Activated CD4-positive, alpha-beta T cell treated with anti-CD3 and anti-CD28 coated beads, Interleukin-2, amount 50 U/mL, for 16 hours (primary cell): ENCODE results near the gene NFE2L2.
"Not testable (repeated sequence)": the region's sequence is repeated elsewhere in the genome, so short reads cannot be mapped to it uniquely, and the experiment has no call there.

ENCODE experiments used
- DNase-seq: peaks from one replicate; pipeline ENCODE4 v3.0.0-alpha.2; 2020

Gene NFE2L2

DNA sequence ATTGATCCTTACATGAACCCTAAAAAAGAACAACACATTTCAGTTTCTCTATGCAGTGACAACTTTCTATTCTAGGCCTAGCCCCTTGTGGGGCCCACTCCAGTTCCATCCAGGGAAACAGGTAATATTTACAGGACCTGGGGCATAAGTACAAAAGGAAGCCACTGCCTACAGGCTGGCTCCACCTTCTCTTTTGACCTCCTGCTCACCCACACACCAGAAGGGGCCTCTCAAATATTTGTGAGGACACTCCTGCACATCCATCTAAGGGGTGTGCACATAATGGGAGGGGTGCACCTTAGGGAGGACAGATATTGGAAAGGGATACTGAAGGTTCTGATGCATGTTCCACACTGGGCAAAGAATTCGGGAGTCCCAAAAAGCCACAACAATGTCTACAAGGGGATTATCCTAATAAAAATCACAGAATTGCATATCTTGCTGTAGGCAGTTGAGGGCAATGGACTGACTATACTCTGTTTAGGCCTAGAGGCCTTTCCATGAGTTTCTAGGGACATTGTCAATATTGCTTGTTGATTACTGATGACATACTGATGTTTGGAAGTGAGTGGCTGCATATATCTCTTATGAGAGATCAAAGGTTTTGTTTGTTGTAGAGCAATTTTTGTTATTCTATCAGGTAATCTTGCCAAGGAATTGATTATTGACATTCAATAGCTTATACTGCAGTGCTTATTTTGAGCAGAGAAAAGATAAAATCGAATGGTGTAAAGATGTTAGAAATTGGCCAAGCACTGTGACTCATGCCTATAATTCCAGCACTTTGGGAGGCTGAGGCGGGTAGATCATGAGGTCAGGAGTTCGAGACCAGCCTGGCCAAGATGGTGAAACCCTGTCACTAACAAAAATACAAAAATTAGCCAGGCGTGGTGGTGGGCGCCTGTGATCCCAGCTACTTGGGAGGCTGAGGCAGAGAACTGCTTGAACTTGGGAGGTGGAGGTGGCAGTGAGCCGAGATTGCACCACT, 75.8 kb downstream of the NFE2L2 start:
- DNase-seq = no peak

DNA sequence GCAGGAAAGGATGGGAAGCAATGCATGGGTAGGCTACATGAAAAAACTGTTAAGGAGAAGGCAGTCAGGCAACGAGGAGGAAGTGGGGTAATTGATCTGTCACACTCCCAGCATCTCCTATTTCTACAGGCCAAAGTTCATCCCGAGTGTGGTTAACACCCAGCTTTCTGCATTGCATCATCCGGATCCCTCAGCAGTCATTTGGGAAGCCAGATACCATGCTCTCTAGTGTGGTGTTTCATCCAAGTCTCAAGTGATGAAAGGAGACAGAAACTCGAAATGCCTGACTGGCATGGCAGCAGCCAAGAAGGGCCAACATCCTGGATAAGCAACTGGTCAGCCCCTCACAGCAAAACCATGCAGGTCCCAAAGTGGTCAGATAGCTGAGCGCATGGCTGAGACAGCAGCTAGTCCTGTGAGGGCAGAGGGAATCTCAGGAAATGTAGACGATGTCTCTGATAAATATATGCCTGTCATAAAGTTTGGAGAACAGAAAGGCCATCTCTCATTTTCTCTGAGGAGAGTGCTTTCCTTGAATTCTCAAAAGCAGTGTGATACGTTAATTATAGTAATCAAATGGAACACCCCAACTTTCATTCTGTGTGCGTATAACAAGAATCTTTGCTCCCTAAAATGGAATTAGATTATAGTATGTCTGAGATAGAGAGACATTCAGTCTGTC, 76.8 kb downstream of the NFE2L2 start:
- no peak for DNase-seq

GRCh38 chr2:177186038-177186437, 78.5 kb downstream of the NFE2L2 start:
- DNase-seq = not testable (repeated sequence)

- no peak for DNase-seq
Observed at GRCh38 chr2:177184606-177185005, 79.9 kb downstream of the NFE2L2 start.

- DNase-seq = no peak
Observed at GRCh38 chr2:177183860-177184259, 80.7 kb downstream of the NFE2L2 start.
